SK-N-SH (cell line): ENCODE measurements around the gene FAM219A. TPM values are rescaled to one million over a fixed set of nuclear protein-coding genes. Genes with fewer than 3 reads are reported as not detected.

ENCODE experiments used
- CTCF ChIA-PET: fragments of 300-600, 350-600 bp; formaldehyde crosslinking; extraction: SDS; loops from one replicate; lab custom pipeline; 2021; lab: Yijun Ruan, JAX
- POLR2A ChIA-PET: fragments of 350-600 bp; sonication (Branson Sonifier 250); formaldehyde crosslinking; extraction: SDS; loops from one replicate; lab custom pipeline; 2020; ENCODE audit warnings: antibody characterized with exemption, inconsistent platforms; lab: Yijun Ruan, JAX
- DNase-seq: peaks from one replicate; pipeline ENCODE4 v3.0.0; 2012
- H2AFZ ChIP-seq: fragments of 200-600 bp; sonication (generic); 2 replicates; pipeline ENCODE4 v1.8.1; 2016; ENCODE audit warnings: antibody characterized with exemption, mild to moderate bottlenecking, low read depth
- H3F3A ChIP-seq: fragments of 200-600 bp; sonication (generic); replicated peaks from 2 replicates; pipeline ENCODE3; 2016; ENCODE audit warnings: antibody characterized with exemption, mild to moderate bottlenecking; ENCODE audit not compliant: insufficient read depth
- H3K27ac ChIP-seq, 2 experiments: fragments of 200-500 bp in 1 of 2; fragments of 200-600 bp in 1 of 2; sonication (Bioruptor generic) in 1 of 2; sonication (generic), shearing (Covaris generic) in 1 of 2; 2 replicates each; pipeline versions ENCODE4 v1.5.1 to v1.6.1; 2014 to 2016; ENCODE audit warnings: low read depth in 2 of 2, inconsistent platforms in 1 of 2, low read length in 1 of 2, mild to moderate bottlenecking in 1 of 2, mixed read lengths in 1 of 2
- H3K27me3 ChIP-seq: fragments of 200-600 bp; sonication (generic), shearing (Covaris generic); 2 replicates; pipeline ENCODE4 v1.6.1; 2016; ENCODE audit warnings: mixed run types; ENCODE audit not compliant: insufficient read depth
- H3K36me3 ChIP-seq, 2 experiments: fragments of 200-500 bp in 1 of 2; fragments of 200-600 bp in 1 of 2; sonication (Bioruptor generic) in 1 of 2; sonication (generic) in 1 of 2; replicated peaks in 1 of 2; 2 replicates each; pipeline versions ENCODE3 to v1.5.1; 2014 to 2016; ENCODE audit warnings: low read length in 1 of 2, mild to moderate bottlenecking in 1 of 2; ENCODE audit not compliant: insufficient read depth in 2 of 2, control insufficient read depth in 1 of 2
- H3K4me1 ChIP-seq, 2 experiments: fragments of 200-500 bp in 1 of 2; fragments of 200-600 bp in 1 of 2; sonication (Bioruptor generic) in 1 of 2; sonication (generic), shearing (Covaris generic) in 1 of 2; 2 replicates each; pipeline versions ENCODE4 v1.5.1 to v1.6.1; 2014 to 2016; ENCODE audit warnings: low read depth in 1 of 2, low read length in 1 of 2, mixed run types in 1 of 2; ENCODE audit not compliant: insufficient read depth in 2 of 2, control insufficient read depth in 1 of 2
- H3K4me2 ChIP-seq: fragments of 200-600 bp; sonication (generic), shearing (Covaris generic); 2 replicates; pipeline ENCODE4 v1.6.1; 2017; ENCODE audit warnings: mixed run types
- H3K4me3 ChIP-seq, 2 experiments: fragments of 200-500 bp in 1 of 2; fragments of 200-600 bp in 1 of 2; sonication (Bioruptor generic) in 1 of 2; sonication (generic), shearing (Covaris generic) in 1 of 2; 2 replicates each; pipeline versions ENCODE4 v1.5.1 to v1.8.1; 2014 to 2016; ENCODE audit warnings: low read depth in 2 of 2, inconsistent platforms in 1 of 2, low read length in 1 of 2, mild to moderate bottlenecking in 1 of 2, mixed read lengths in 1 of 2, moderate library complexity in 1 of 2
- H3K79me2 ChIP-seq: fragments of 200-600 bp; sonication (generic); 2 replicates; pipeline ENCODE4 v1.8.1; 2017; ENCODE audit warnings: mild to moderate bottlenecking; ENCODE audit not compliant: insufficient read depth
- H3K9ac ChIP-seq: fragments of 200-600 bp; sonication (generic); 2 replicates; pipeline ENCODE4 v1.6.1; 2017; ENCODE audit warnings: mixed run types
- H3K9me2 ChIP-seq: fragments of 200-600 bp; sonication (generic); 2 replicates; pipeline ENCODE4 v1.6.1; 2017; ENCODE audit warnings: mixed run types
- H3K9me3 ChIP-seq: fragments of 200-600 bp; sonication (generic); 2 replicates; pipeline ENCODE4 v1.6.1; 2017; ENCODE audit warnings: mixed run types, mild to moderate bottlenecking, moderate library complexity
- H4K20me1 ChIP-seq: fragments of 200-600 bp; sonication (generic); 2 replicates; pipeline ENCODE4 v1.6.1; 2017; ENCODE audit warnings: mild to moderate bottlenecking, mixed run types; ENCODE audit not compliant: insufficient read depth
- CHD2 ChIP-seq: fragments of 150-350 bp; IDR thresholded peaks from 2 replicates; pipeline ENCODE4 v1.6.1; 2018; ENCODE audit warnings: low read length; ENCODE audit not compliant: partially characterized antibody
- CTCF ChIP-seq: fragments of 200-600 bp; sonication (generic); IDR thresholded peaks from 2 replicates; pipeline ENCODE4 v1.6.1; 2017; ENCODE audit warnings: antibody characterized with exemption, mild to moderate bottlenecking, moderate library complexity
- ELF1 ChIP-seq: IDR thresholded peaks from 2 replicates; pipeline ENCODE4 v1.4.0; 2012
- FOXJ3 ChIP-seq: sonication (generic); formaldehyde crosslinking; IDR thresholded peaks from 2 replicates; pipeline ENCODE4 v1.5.1; 2020; ENCODE audit warnings: mild to moderate bottlenecking, missing genetic modification reagents
- MAX ChIP-seq: IDR thresholded peaks from 2 replicates; pipeline ENCODE4 v1.4.0; 2012; ENCODE audit warnings: low read depth
- MXI1 ChIP-seq: IDR thresholded peaks from 2 replicates; pipeline ENCODE4 v1.6.1; 2012; ENCODE audit warnings: mild to moderate bottlenecking, low read depth, low read length, improper control_type of control experiment
- NFIC ChIP-seq: IDR thresholded peaks from 2 replicates; pipeline ENCODE4 v1.4.0; 2012; ENCODE audit warnings: borderline replicate concordance
- NRF1 ChIP-seq: IDR thresholded peaks from 2 replicates; pipeline ENCODE4 v1.6.1; 2012; ENCODE audit warnings: low read depth, mild to moderate bottlenecking, low read length
- PBX3 ChIP-seq: IDR thresholded peaks from 2 replicates; pipeline ENCODE4; 2012
- RAD21 ChIP-seq: IDR thresholded peaks from 2 replicates; pipeline ENCODE4 v1.6.1; 2012; ENCODE audit warnings: mild to moderate bottlenecking, low read length
- RCOR1 ChIP-seq: fragments of 150-350 bp; IDR thresholded peaks from 2 replicates; pipeline ENCODE4 v1.6.1; 2017; ENCODE audit warnings: antibody characterized with exemption, low read length
- RFX5 ChIP-seq: IDR thresholded peaks from 2 replicates; pipeline ENCODE4 v1.6.1; 2012; ENCODE audit warnings: mild to moderate bottlenecking, improper control_type of control experiment, low read length
- RXRA ChIP-seq: IDR thresholded peaks from 2 replicates; pipeline ENCODE4 v1.4.0; 2012; ENCODE audit warnings: low read depth, mild to moderate bottlenecking, borderline replicate concordance
- SIN3A ChIP-seq: IDR thresholded peaks from 2 replicates; pipeline ENCODE4 v1.6.1; 2012; ENCODE audit warnings: low read depth, mild to moderate bottlenecking, low read length, moderate library complexity, borderline replicate concordance
- SMC3 ChIP-seq: IDR thresholded peaks from 2 replicates; pipeline ENCODE4 v1.6.1; 2012; ENCODE audit warnings: low read depth, low read length, improper control_type of control experiment
- USF1 ChIP-seq: IDR thresholded peaks from 2 replicates; pipeline ENCODE4 v1.4.0; 2012; ENCODE audit warnings: low read depth, borderline replicate concordance
- YY1 ChIP-seq: IDR thresholded peaks from 2 replicates; pipeline ENCODE4 v1.4.0; 2012; ENCODE audit warnings: low read depth, mild to moderate bottlenecking
- WGBS: methylation state at CpG from one replicate; pipeline ENCODE4 v1.1.6; 2017; ENCODE audit warnings: low lambda C conversion rate; 5-methylcytosine and 5-hydroxymethylcytosine counted together
- polyA plus RNA-seq, 3 experiments: library from polyadenylated mRNA; depleted of rRNA; stranded (reverse); fragments of >200 nt; gene quantifications; 2 replicates each; pipeline ENCODE4 v1.2.3, GENCODE V29; 2012
- TF ChIP-seq, protein P1 (sequence below): fragments of 150-350 bp; IDR thresholded peaks from 2 replicates; pipeline ENCODE4 v1.6.1; 2017; ENCODE audit warnings: antibody characterized with exemption, low read length, low read depth, borderline replicate concordance
- TF ChIP-seq, protein P2 (sequence below): fragments of 150-350 bp; IDR thresholded peaks from 2 replicates; pipeline ENCODE4 v1.6.1; 2016; ENCODE audit warnings: mild to moderate bottlenecking, low read depth, low read length

FAM219A gene
- polyA plus RNA-seq, 1 of the 3 experiments (the other 2 are of a cell fraction), result 15.7 TPM

- Histone ChIP-seq H3K9me3 (no peaks in the 10 kb centered on the region), H2AFZ (no peak overlapping the region), H3K4me3 (no peak overlapping the region), H3F3A (no peaks in the 10 kb centered on the region), H3K9me2 (no peaks in the 10 kb centered on the region), H3K27me3 (no peaks in the 10 kb centered on the region), H3K79me2 (no peaks in the 10 kb centered on the region), H3K4me2 (no peak overlapping the region), H4K20me1 (no peaks in the 10 kb centered on the region), H3K27ac (no peak overlapping the region), H3K9ac (no peak overlapping the region), H3K36me3 (no peaks in the 10 kb centered on the region), H3K4me1 (peaks cover 0 to 6% of the 10 kb centered on the region in 2 experiments; a peak in 1 of 4 replicates)
- ChIA-PET POLR2A (no interaction called here), CTCF (interaction anchor here (0.6 to 9.5 kb wide), 46 partner anchors 11 to 184 kb away, joined by 3 to 155 read pairs (median 7); partner anchors contain the start of genes CNTFR, ENHO and MYORG)
- WGBS, result 50% methylated on average over 2 of the region's 2 CpGs
- no peak for TF ChIP-seq ELF1
- no peak for TF ChIP-seq MAX
- TF ChIP-seq NFIC, result no peak
- no peak for TF ChIP-seq USF1
- no peak for TF ChIP-seq SMC3
- no peak for TF ChIP-seq RCOR1
- TF ChIP-seq SIN3A, result no peak
- TF ChIP-seq FOXJ3 (CRISPR knock-in tag), result no peak
- DNase-seq, result no peak
Observed at GRCh38 chr9:34501372-34501771, 43.0 kb upstream of the FAM219A start.

DNA sequence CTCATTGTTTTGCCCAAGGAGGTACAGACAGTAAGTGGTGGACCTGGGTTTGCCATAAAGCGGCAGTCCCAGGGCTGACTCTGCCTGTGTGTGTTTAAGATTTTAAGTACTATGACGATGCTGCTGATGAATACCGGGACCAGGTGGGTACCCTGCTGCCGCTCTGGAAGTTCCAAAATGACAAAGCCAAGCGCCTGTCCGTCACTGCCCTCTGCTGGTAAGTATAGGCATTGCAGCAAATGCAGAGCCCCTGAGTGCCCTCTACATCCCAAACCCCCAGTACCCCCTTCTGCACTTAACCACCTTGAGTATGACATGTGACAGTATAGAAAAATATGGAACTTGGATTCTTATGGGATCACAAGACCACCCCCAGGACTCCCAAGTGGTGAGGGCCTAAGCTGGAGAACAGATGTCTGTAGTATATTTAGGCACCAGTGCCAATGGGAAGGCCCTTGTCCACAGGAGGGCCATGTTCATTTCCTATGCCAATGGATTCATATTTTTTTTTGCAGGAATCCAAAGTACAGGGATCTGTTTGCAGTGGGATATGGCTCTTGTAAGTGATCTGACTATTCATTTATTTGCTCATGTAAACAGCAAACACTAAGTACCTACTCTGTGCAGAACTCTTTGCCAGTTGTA is 42.4 kb upstream of the FAM219A start:
- ChIA-PET CTCF (interaction anchor here (0.6 to 9.5 kb wide), 61 partner anchors 10 to 1027 kb away, joined by 3 to 155 read pairs (median 5); partner anchors contain the start of genes CNTFR, ENHO and MYORG), POLR2A (no interaction called here)
- no peak overlapping the region for H2AFZ ChIP-seq
- WGBS, result 9% methylated on average over 6 of the region's 6 CpGs
- H3K79me2 ChIP-seq, result no peaks in the 10 kb centered on the region
- H3K27ac ChIP-seq, result no peak overlapping the region
- DNase-seq, result peak; percentile 79
- H3K27me3 ChIP-seq, result no peaks in the 10 kb centered on the region
- no peaks in the 10 kb centered on the region for H4K20me1 ChIP-seq
- H3K4me1 ChIP-seq, result peaks cover 0 to 6% of the 10 kb centered on the region in 2 experiments; a peak in 1 of 4 replicates
- H3F3A ChIP-seq, result no peaks in the 10 kb centered on the region
- no peak overlapping the region for H3K4me2 ChIP-seq
- H3K4me3 ChIP-seq, result no peak overlapping the region
- H3K9me2 ChIP-seq, result no peaks in the 10 kb centered on the region
- TF ChIP-seq, protein P1, sequence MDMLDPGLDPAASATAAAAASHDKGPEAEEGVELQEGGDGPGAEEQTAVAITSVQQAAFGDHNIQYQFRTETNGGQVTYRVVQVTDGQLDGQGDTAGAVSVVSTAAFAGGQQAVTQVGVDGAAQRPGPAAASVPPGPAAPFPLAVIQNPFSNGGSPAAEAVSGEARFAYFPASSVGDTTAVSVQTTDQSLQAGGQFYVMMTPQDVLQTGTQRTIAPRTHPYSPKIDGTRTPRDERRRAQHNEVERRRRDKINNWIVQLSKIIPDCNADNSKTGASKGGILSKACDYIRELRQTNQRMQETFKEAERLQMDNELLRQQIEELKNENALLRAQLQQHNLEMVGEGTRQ, result no peak
- TF ChIP-seq NRF1, result no peak
- no peak for TF ChIP-seq PBX3
- TF ChIP-seq CHD2, result no peak
- TF ChIP-seq, protein P2, sequence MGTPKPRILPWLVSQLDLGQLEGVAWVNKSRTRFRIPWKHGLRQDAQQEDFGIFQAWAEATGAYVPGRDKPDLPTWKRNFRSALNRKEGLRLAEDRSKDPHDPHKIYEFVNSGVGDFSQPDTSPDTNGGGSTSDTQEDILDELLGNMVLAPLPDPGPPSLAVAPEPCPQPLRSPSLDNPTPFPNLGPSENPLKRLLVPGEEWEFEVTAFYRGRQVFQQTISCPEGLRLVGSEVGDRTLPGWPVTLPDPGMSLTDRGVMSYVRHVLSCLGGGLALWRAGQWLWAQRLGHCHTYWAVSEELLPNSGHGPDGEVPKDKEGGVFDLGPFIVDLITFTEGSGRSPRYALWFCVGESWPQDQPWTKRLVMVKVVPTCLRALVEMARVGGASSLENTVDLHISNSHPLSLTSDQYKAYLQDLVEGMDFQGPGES, result no peak
- peak; percentile 93 for TF ChIP-seq RAD21
- no peak for TF ChIP-seq RFX5
- no peak for TF ChIP-seq YY1
- no peak for TF ChIP-seq USF1
- peak; percentile 98 for TF ChIP-seq SMC3
- TF ChIP-seq CTCF, result peak; percentile 97
- TF ChIP-seq RXRA, result no peak
- TF ChIP-seq MXI1, result no peak
- no peak overlapping the region for H3K9ac ChIP-seq
- H3K9me3 ChIP-seq, result no peaks in the 10 kb centered on the region
- H3K36me3 ChIP-seq, result no peaks in the 10 kb centered on the region
